ENCODE results near the gene TRIP13.
"Not testable (repeated sequence)": the region's sequence is repeated elsewhere in the genome, so short reads cannot be mapped to it uniquely, and the experiment has no call there.

TRIP13 gene

DNA sequence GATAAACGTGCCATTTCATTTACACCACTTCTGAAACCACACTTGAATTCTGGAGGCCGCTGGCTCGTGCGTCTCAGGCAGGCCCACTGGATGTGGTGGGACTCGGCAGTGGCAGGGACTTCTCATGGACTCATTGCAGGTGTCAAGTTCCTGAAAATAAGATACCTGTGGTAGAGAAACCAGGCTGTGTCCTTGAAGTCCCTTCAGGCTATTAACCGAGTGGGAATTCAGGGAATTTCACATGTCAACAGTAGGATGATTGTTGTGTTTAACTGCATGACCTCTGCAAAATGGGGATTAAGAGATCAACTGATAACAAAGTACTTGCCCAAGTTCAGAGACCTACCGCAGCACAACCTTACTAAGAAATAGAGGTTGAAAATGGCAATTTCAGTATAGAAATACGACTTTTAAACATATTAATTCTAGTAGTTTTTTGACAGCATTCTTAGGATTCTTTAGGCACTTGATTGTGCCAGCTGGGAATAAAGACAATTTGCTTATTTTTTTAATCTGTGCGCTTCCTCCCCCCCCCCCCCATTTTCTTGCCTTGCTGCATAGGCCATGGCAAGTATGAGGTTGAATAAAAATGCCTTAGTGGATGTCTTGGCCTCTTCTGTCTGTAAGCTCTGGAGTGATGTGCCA lies 26.8 kb downstream of the TRIP13 start:
- Histone ChIP-seq H3K27me3 (ENCODE audit: control insufficient read depth in 2 of 2, insufficient read depth in 2 of 2, low read length in 2 of 2) (no peaks in the 10 kb centered on the region), H3K4me1 (ENCODE audit: control insufficient read depth in 2 of 2, insufficient read depth in 2 of 2, low read length in 2 of 2) (no peaks in the 10 kb centered on the region), H3K9me3 (ENCODE audit: control insufficient read depth in 2 of 2, low read length in 2 of 2) (no peaks in the 10 kb centered on the region), H3K27ac (ENCODE audit: low read depth in 2 of 2, low read length in 2 of 2) (no peak overlapping the region), H3K4me3 (ENCODE audit: low read length in 2 of 2) (no peak overlapping the region), H3K36me3 (ENCODE audit: control insufficient read depth in 2 of 2, insufficient read depth in 2 of 2, low read length in 2 of 2) (no peaks in the 10 kb centered on the region), H3K9ac (ENCODE audit: low read depth in 1 of 2, low read length in 2 of 2) (no peak overlapping the region)

DNA sequence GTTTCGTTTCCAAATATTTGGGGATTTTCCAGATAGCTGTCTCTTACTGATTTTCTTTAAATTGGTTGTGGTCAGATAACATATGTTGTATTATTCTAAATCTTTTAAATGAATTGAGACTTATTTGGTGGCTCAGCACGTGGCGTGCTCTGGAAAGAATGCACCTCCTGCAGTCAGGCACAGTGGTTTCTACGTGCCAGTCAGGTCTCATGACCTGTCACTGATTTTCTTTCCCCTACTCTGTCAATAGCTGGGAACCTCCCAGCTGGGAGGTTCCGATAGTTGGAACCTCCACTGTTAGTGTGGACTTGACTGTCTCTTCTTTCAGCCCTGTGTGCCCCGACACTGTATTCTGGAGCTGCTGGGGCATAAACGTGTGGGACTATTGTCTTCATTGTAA lies 27.6 kb downstream of the TRIP13 start:
- H3K36me3 ChIP-seq (ENCODE audit: control insufficient read depth in 2 of 2, insufficient read depth in 2 of 2, low read length in 2 of 2) = no peaks in the 10 kb centered on the region
- no peaks in the 10 kb centered on the region for H3K27me3 ChIP-seq (ENCODE audit: control insufficient read depth in 2 of 2, insufficient read depth in 2 of 2, low read length in 2 of 2)
- no peaks in the 10 kb centered on the region for H3K4me1 ChIP-seq (ENCODE audit: control insufficient read depth in 2 of 2, insufficient read depth in 2 of 2, low read length in 2 of 2)
- H3K27ac ChIP-seq (ENCODE audit: low read depth in 2 of 2, low read length in 2 of 2) = no peak overlapping the region
- no peaks in the 10 kb centered on the region for H3K9me3 ChIP-seq (ENCODE audit: control insufficient read depth in 2 of 2, low read length in 2 of 2)
- H3K9ac ChIP-seq (ENCODE audit: low read depth in 1 of 2, low read length in 2 of 2) = no peak overlapping the region
- no peak overlapping the region for H3K4me3 ChIP-seq (ENCODE audit: low read length in 2 of 2)

DNA sequence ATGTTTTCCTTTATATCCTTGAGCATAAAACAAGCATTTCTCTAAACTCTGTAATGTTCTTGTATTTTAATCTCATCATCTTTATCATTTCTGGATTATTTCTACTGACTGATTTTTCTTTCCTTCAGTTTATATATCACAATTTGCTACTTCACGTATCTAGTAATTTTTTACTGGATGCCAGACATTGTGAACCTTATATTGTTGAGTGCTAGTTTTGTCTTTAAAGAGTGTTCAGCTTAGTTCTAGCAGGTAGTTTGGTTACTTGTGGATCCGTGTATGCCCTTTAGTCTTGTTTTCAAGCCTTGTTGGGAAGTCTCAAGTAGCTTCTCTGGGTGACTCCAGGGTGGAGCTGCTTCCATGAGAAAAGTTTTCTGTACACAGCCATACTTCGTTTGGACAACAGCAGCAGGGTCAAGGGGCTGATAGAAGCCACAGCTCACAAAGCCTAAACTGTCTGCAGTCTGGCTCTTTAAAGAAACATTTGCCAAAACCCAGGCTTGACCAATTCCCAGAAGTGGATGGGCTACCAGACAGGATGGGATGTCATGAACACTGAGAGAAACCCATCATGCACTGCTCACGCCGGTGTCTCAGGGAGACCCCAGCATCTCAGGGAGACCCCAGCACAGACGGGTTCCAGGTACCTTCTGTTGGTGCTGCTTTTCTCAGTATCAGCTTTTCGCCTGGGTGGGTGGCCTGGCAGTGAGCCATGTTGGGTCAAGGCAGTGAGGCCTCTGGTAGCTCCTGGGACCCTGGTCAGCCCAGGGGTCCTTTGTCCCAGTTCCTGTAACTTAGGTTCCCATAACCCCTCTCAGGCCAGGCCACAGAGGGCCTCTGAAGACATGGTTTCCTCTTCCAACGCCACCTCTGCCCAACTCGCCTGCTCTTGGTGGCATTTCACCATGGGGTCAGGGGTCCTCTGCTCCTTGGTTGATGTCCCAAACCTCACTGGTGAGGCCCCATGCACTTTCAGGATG lies 29.1 kb downstream of the TRIP13 start:
- Histone ChIP-seq H3K9ac (ENCODE audit: low read depth in 1 of 2, low read length in 2 of 2) (no peak overlapping the region), H3K36me3 (ENCODE audit: control insufficient read depth in 2 of 2, insufficient read depth in 2 of 2, low read length in 2 of 2) (no peaks in the 10 kb centered on the region), H3K9me3 (ENCODE audit: control insufficient read depth in 2 of 2, low read length in 2 of 2) (no peaks in the 10 kb centered on the region), H3K27me3 (ENCODE audit: control insufficient read depth in 2 of 2, insufficient read depth in 2 of 2, low read length in 2 of 2) (peaks cover 5 to 6% of the 10 kb centered on the region in 2 donors), H3K4me3 (ENCODE audit: low read length in 2 of 2) (no peak overlapping the region), H3K4me1 (ENCODE audit: control insufficient read depth in 2 of 2, insufficient read depth in 2 of 2, low read length in 2 of 2) (peaks cover 2 to 3% of the 10 kb centered on the region in 2 donors), H3K27ac (ENCODE audit: low read depth in 2 of 2, low read length in 2 of 2) (no peak overlapping the region)

DNA sequence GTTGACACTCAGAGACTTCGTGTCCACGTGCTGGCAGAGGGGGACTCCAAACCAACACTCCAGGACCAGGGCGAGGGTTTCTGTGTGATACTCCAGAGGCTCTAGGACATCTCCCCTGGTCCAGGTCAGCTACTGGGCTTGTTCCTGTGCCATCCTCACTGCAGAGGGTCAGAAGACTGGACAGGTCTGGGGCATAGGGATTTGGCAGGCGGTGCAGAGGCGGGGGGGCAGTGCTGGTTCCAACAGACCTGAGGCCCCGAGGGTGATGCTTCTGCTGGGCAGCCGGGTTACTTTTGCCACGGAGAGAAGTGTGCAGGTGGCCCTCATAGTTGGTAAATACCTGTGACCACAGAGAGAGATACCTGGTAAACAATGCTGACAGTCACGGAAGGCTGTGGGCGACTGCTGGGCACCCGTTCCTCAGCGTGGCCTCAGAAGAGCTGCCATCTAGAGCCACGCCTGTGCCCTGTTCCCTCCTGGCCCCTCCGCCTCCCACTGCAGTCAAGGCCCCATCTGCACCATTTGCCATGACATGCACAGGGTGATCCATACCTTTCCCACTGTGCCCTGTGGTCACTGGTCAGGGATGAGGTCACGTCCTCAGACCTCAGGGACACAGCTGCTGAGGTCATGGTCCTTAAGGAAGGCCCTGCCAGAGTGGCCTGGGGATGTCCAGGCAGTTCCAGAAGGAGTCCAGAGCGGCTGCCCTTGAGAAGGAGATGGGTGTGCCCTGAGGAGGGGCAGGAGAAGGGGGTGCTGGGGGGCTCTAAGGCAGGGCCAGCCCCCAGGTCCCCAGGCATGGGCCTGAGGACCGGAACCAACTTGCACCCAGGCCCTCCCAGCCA lies 30.0 kb downstream of the TRIP13 start:
- no peaks in the 10 kb centered on the region for H3K36me3 ChIP-seq (ENCODE audit: control insufficient read depth in 2 of 2, insufficient read depth in 2 of 2, low read length in 2 of 2)
- peaks cover 6 to 8% of the 10 kb centered on the region in 2 donors for H3K27me3 ChIP-seq (ENCODE audit: control insufficient read depth in 2 of 2, insufficient read depth in 2 of 2, low read length in 2 of 2)
- no peaks in the 10 kb centered on the region for H3K9me3 ChIP-seq (ENCODE audit: control insufficient read depth in 2 of 2, low read length in 2 of 2)
- H3K27ac ChIP-seq (ENCODE audit: low read depth in 2 of 2, low read length in 2 of 2) = no peak overlapping the region
- no peak overlapping the region for H3K4me3 ChIP-seq (ENCODE audit: low read length in 2 of 2)
- peaks cover 2 to 5% of the 10 kb centered on the region in 2 donors for H3K4me1 ChIP-seq (ENCODE audit: control insufficient read depth in 2 of 2, insufficient read depth in 2 of 2, low read length in 2 of 2)
- H3K9ac ChIP-seq (ENCODE audit: low read depth in 1 of 2, low read length in 2 of 2) = no peak overlapping the region

DNA sequence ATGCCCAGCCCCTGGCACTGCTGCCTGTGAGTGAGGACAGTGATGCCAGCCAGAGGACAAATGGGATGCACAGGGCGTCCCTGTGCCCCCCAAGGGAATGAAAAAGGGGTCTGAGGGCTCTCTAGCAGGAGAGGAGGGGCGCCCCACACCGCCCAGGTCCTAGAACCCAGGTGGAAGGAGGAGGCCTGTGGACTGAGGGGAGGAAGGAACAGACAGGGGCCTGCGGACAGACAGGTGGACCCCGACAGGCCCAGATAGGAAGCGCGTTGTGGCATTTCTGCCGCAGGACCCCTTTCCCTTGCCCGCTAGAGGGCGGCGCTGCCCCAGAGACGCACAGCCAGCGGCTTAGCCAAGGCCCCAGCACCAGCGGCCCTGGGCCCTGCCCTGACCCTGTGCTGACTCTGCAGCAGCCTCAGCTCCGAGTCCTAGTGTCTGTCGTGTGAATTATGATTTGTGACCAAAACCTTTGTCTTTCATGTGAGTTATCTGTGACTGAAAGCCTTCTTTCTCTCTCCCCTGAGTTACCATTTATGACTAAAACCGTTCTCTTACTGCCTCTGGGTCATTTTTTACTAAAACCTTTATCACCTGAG lies 30.7 kb downstream of the TRIP13 start:
- no peak overlapping the region for H3K9ac ChIP-seq (ENCODE audit: low read depth in 1 of 2, low read length in 2 of 2)
- no peak overlapping the region for H3K27ac ChIP-seq (ENCODE audit: low read depth in 2 of 2, low read length in 2 of 2)
- no peak overlapping the region for H3K4me3 ChIP-seq (ENCODE audit: low read length in 2 of 2)
- peaks cover 2 to 5% of the 10 kb centered on the region in 2 donors for H3K4me1 ChIP-seq (ENCODE audit: control insufficient read depth in 2 of 2, insufficient read depth in 2 of 2, low read length in 2 of 2)
- peaks cover 6 to 8% of the 10 kb centered on the region in 2 donors for H3K27me3 ChIP-seq (ENCODE audit: control insufficient read depth in 2 of 2, insufficient read depth in 2 of 2, low read length in 2 of 2)
- H3K9me3 ChIP-seq (ENCODE audit: control insufficient read depth in 2 of 2, low read length in 2 of 2) = no peaks in the 10 kb centered on the region
- H3K36me3 ChIP-seq (ENCODE audit: control insufficient read depth in 2 of 2, insufficient read depth in 2 of 2, low read length in 2 of 2) = no peaks in the 10 kb centered on the region

DNA sequence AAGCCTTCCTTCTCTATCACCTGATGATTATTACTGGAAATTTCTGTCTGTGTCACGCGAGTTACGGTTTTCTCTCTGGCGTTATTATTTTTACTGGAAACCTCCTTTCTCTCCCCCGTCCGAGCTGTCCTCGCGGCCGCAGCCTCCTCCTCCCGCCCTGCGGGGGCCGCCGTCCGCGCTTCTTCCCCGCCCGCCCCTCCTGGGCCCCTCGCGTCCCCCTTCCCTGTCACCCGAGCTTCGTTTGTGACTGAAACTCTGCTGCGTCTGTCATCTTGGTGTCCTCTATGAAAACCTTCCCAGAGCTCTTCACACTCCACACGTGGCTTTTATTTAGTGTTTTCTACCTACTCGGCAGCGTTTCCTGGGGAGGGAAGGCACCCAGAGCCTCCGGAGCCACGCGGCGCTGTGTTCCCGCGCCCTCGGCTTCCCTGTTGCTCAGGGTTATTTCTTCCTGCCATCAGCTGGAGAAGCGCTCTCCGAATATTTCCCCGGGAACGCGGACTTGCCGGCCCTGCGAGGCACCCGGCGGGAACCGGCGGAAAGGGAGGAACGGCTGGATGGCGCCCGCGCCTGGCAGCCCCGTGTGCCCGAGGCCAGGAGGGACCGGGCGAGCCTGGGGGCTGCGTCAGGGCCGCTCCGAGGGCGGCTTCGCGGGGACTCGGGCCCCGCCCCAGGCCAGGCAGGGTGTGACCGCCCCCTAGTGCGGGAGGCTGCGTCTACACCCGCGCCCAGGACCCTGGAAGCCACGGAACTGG lies 33.9 kb downstream of the TRIP13 start:
- H3K36me3 ChIP-seq (ENCODE audit: control insufficient read depth in 2 of 2, insufficient read depth in 2 of 2, low read length in 2 of 2) = no peaks in the 10 kb centered on the region
- peaks cover 2 to 11% of the 10 kb centered on the region in 2 donors for H3K4me1 ChIP-seq (ENCODE audit: control insufficient read depth in 2 of 2, insufficient read depth in 2 of 2, low read length in 2 of 2)
- no peaks in the 10 kb centered on the region for H3K9me3 ChIP-seq (ENCODE audit: control insufficient read depth in 2 of 2, low read length in 2 of 2)
- H3K9ac ChIP-seq (ENCODE audit: low read depth in 1 of 2, low read length in 2 of 2) = no peak overlapping the region
- H3K27ac ChIP-seq (ENCODE audit: low read depth in 2 of 2, low read length in 2 of 2) = no peak overlapping the region
- peaks cover 6 to 8% of the 10 kb centered on the region in 2 donors for H3K27me3 ChIP-seq (ENCODE audit: control insufficient read depth in 2 of 2, insufficient read depth in 2 of 2, low read length in 2 of 2)
- peak overlapping the region; percentile 31 to 44 for H3K4me3 ChIP-seq (ENCODE audit: low read length in 2 of 2)

DNA sequence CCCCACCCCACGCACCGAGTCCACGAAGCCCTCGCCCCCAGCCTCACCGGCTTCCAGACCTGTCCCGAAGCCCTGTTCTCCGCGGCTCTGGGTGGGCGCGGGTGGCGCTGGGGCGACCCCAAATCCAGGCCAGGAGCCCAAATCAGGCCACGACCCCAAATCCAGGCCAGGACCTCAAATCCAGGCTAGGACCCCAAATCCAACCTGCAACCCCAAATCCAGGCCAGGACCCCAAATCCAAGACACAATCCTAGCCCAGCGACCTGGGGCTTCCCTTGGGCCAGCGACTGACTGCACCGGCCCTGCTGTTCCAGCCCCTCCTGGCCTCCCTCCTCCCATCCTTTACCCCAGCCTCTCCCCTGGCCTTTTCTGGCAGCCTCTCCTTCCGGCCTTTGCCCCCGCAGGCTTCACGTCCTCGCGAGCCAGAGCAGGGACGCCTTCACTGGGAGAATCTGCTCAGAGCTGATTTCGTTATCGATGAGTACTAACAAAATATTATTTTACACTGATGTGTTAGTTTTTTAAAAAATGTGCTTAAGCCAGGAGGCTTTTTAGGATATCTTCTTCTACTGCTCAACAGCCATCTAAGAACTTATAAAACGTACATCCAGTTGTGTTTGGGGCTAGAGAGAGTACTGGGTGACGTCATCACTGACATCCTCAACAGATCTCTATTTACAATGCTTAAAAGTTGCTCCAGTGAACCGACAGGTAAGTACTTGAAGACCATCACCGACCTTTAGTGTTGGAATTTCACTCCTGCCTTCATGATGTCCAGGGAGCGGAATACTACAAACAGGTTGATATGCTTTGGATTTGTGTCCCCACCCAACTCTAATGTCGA lies 34.7 kb downstream of the TRIP13 start:
- Histone ChIP-seq H3K27me3 (ENCODE audit: control insufficient read depth in 2 of 2, insufficient read depth in 2 of 2, low read length in 2 of 2) (peaks cover 6 to 8% of the 10 kb centered on the region in 2 donors), H3K9ac (ENCODE audit: low read depth in 1 of 2, low read length in 2 of 2) (no peak overlapping the region), H3K9me3 (ENCODE audit: control insufficient read depth in 2 of 2, low read length in 2 of 2) (no peaks in the 10 kb centered on the region), H3K4me3 (ENCODE audit: low read length in 2 of 2) (no peak overlapping the region), H3K27ac (ENCODE audit: low read depth in 2 of 2, low read length in 2 of 2) (no peak overlapping the region), H3K4me1 (ENCODE audit: control insufficient read depth in 2 of 2, insufficient read depth in 2 of 2, low read length in 2 of 2) (peaks cover 2 to 11% of the 10 kb centered on the region in 2 donors), H3K36me3 (ENCODE audit: control insufficient read depth in 2 of 2, insufficient read depth in 2 of 2, low read length in 2 of 2) (no peaks in the 10 kb centered on the region)

DNA sequence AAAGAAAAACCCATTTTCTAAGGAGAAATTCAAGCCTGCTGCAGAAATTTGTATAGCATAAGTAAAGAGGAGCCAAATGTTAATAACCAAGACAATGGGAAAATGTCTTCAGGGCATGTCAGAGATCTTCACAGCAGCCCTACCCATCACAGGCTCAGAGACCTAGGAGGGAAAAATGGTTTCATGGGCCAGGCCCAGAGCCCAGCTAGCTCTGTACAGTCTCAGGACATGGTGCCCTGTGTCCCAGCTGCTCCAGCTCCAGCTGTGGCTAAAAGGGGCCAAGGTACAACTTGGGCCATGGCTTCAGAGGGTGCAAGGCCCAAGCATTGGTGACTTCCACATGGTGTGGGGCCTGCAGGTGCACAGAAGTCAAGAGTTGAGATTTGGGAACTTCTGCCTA lies 36.5 kb downstream of the TRIP13 start:
- not testable (repeated sequence) for H3K4me3 ChIP-seq (ENCODE audit: low read length in 2 of 2); H3K36me3 ChIP-seq (ENCODE audit: control insufficient read depth in 2 of 2, insufficient read depth in 2 of 2, low read length in 2 of 2); H3K27me3 ChIP-seq (ENCODE audit: control insufficient read depth in 2 of 2, insufficient read depth in 2 of 2, low read length in 2 of 2); H3K9ac ChIP-seq (ENCODE audit: low read depth in 1 of 2, low read length in 2 of 2); H3K9me3 ChIP-seq (ENCODE audit: control insufficient read depth in 2 of 2, low read length in 2 of 2); H3K27ac ChIP-seq (ENCODE audit: low read depth in 2 of 2, low read length in 2 of 2)
- H3K4me1 ChIP-seq (ENCODE audit: control insufficient read depth in 2 of 2, insufficient read depth in 2 of 2, low read length in 2 of 2) = peaks cover 2 to 11% of the 10 kb centered on the region in 2 donors

All from mucosa of rectum (tissue), 2 donors.